ENCODE data around the gene ADGB.

DNA sequence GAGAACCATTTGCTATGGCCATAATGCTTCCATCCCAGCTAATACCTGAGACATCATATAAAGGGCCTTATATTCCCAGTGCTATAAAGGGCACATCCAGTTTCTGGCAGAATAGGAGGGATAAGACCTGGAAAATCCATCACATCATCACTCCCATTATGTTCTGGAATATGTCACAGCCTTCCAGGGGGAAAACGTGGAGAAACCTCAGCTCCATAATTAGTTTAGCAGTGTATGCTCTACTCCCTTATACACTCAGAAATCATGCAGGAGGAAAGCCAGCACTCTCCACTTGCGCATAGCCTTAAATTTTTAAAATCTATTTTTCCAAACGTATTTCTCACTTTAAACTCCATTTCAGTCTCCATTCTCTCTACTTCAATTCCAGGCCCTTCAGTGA, 140.9 kb downstream of the ADGB start:
- TF ChIP-seq, protein P1, sequence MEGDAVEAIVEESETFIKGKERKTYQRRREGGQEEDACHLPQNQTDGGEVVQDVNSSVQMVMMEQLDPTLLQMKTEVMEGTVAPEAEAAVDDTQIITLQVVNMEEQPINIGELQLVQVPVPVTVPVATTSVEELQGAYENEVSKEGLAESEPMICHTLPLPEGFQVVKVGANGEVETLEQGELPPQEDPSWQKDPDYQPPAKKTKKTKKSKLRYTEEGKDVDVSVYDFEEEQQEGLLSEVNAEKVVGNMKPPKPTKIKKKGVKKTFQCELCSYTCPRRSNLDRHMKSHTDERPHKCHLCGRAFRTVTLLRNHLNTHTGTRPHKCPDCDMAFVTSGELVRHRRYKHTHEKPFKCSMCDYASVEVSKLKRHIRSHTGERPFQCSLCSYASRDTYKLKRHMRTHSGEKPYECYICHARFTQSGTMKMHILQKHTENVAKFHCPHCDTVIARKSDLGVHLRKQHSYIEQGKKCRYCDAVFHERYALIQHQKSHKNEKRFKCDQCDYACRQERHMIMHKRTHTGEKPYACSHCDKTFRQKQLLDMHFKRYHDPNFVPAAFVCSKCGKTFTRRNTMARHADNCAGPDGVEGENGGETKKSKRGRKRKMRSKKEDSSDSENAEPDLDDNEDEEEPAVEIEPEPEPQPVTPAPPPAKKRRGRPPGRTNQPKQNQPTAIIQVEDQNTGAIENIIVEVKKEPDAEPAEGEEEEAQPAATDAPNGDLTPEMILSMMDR (conservative IDR thresholded peaks at IDR 0.05 in 1 of 2, IDR thresholded peaks at IDR 0.05 in 1 of 2; ENCODE audit: low read depth in 1 of 2, low read length in 2 of 2): no peak
- no peak for TF ChIP-seq EZH2 (IDR thresholded peaks at IDR 0.05; ENCODE audit: low read length, missing control alignments)

Data from fibroblast of lung (primary cell).